Endometrium (tissue), 2 donors: ENCODE measurements around the gene GPR162.
"Not testable (repeated sequence)": the region's sequence is repeated elsewhere in the genome, so short reads cannot be mapped to it uniquely, and the experiment has no call there.

Source experiments
- FAIRE-seq: peaks from 2 replicates; lab custom pipeline; 2012; peaks lifted over from hg19 to GRCh38; lab: Jason Lieb, UNC
- donor health status: control.
- donor health status: control.

Gene GPR162

DNA sequence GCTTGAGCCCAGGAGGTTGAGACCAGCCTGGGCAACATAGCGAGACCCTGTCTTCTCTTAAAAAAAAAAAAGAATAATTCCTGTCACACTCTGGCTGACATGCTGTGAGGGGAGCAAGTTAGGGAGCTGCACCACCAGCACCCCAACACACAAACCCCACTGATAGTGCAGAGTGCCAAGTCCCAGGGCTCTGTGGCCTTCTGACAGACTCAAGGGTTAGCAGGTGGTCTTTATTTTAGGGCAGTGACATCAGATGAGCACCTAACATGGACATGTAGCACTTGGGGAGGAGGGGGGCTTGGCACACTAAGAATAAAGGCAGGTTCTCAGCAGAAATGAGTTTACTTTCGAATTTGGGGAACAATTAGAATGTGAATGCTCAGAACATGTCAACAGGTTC, 37.2 kb downstream of the GPR162 start:
- no peak for FAIRE-seq

DNA sequence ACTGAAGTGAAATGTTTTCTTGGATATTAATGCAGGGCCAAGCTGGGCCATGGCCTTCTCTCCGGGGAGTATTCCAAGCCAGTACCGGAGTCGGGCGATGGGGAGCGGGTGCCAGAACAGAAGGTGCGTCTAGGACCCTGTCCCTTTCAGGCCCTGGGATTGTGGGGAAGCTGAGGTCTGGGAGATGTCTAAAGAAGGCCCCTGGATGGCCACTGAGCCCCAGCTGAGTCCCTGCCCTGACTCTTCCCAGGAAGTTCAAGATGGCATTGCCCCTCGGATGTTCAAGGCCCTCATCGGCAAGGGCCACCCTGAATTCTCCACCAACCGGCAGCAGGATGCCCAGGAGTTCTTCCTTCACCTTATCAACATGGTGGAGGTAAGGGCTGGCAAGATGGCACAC, 38.5 kb downstream of the GPR162 start:
- no peak for FAIRE-seq

DNA sequence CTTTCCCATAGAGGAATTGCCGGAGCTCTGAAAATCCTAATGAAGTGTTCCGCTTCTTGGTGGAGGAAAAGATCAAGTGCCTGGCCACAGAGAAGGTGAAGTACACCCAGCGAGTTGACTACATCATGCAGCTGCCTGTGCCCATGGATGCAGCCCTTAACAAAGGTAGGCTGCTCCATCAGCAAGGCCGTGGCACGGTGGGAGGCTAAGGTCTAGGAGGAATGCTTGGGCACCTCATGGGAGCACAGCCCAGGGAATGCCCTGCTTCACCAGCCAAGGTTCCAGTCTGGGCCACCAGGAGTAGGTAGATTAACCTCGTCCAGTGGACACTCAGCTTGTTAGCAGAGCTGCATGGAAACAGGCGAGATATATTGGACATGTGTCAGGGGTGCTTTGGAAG, 39.3 kb downstream of the GPR162 start:
- no peak for FAIRE-seq

DNA sequence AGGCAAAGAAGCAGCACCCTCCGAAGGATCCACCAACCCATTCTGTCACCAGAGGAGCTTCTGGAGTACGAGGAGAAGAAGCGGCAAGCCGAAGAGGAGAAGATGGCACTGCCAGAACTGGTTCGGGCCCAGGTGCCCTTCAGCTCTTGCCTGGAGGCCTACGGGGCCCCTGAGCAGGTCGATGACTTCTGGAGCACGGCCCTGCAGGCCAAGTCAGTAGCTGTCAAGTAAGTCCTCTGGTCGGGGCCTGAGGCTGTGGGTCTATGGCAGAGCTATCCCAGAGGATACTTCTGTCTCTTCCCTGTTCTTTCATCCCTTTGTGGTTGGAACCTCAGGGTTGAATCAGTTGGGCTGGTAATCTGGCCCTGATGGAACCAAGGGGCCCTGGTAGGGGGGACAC, 39.8 kb downstream of the GPR162 start:
- FAIRE-seq = no peak

DNA sequence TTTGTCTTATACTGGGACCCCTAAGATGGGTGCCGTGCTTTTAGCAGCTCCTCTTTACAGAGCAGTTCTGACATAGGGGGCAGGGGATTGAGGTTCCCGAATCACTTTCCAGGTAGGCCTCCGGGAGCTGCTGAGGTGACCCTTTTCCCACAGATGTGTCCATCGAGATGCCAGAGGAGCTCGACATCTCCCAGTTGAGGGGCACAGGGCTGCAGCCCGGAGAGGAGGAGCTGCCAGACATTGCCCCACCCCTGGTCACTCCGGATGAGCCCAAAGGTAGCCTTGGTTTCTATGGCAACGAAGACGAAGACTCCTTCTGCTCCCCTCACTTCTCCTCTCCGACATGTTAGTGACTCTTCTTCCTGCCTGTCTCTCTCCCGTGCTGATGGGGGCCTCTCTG, 41.4 kb downstream of the GPR162 start:
- FAIRE-seq = no peak

DNA sequence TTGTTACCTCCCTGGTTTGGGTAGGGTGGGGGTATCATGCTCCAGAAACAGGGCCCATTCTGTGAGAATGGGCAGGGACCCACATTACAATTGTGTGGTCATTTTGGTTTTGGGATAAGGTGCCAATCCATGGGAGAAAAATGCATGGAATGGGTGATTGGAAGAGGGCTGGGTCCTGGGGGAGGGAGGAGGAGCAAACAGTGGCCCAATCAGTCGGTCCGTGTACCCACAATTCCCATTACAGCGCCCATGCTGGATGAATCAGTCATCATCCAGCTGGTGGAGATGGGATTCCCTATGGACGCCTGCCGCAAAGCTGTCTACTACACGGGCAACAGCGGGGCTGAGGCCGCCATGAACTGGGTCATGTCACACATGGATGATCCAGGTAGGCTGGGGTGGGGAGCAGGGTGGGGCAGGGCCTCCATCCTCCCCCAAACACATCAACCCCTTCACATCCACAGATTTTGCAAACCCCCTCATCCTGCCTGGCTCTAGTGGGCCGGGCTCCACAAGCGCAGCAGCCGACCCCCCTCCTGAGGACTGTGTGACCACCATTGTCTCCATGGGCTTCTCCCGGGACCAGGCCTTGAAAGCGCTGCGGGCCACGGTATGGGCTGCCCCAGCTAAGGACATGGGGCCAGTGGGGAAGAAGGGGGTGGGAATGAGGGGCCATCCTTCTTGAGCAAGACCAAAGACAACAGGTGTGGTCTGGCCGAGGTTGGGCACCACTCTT, 42.1 kb downstream of the GPR162 start:
- no peak for FAIRE-seq

DNA sequence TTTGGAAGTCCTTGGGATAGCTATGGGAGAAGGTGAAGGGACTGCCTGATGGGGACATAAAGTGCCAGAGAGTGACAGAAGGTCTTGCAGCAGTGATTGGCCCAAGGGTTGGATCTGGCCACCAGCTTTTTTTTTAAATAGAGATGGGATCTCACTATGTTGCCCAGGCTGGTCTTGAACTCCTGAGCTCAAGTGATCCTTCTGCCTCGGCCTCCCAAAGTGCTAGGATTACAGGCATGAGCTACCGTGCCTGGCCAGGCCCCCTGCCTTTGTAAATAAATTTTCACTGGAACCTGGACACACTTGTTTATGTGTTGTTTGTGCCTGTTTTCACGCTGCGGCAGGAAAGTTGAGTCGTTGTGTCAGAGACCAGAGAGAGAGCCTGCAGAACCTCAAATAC, 43.7 kb downstream of the GPR162 start:
- not testable (repeated sequence) for FAIRE-seq

DNA sequence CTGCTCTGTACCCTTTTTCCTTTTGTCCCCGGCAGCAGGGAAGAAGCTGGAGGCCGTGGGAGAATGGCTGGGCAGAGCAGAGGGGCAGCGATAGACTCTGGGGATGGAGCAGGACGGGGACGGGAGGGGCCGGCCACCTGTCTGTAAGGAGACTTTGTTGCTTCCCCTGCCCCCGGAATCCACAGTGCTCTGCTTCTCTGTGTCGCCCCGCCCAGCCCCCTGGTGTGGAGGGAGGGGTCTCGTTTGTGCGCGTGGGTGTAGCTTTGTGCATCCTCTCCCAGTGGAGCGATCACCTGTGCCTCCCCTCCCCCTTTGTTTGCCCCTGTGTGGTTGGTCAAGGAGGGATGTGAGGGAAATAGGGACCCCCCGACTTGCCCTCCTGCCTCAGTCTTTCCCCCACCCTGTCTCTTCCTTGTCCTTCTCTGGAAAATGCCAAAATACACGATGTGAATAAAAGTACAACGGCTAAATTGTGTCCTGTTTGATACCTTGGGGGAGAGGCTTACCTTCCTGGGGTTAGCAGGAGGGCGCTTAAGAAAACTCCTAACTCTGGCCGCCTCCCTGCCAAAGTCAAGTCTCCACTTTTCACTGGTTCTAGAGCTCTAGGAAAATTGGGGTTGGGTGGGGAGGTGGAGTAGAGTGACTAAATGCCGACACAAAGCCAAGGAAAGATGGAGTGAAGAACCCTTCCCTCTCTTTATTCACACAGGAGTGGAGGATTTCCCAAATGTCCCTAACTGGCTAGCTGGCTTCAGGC, 44.7 kb downstream of the GPR162 start:
- no peak for FAIRE-seq

DNA sequence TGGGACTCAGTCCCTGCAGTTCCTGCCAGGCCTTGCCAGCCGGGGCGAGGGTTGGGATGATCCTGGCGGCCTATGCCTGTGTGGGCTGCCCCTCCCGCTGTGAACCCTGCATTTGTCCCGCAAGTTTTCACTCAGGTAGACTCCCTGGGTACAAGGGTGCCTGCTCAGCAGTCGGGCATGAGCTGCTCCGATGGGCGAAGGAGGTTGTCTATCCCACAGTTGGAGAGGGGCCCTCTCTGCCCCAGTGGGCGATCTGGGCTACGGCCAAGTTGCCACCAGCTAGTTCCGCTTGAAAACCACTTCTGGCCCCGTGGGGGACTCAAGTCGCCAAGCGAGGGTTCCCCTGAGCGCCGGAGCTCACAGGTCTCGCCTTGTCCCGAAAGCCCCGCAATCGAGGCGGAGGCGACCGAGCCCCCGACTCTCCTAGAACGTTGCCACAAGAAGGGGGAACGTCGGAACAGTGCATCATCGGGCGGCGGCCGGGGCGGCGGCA, 45.3 kb downstream of the GPR162 start:
- FAIRE-seq = no peak

DNA sequence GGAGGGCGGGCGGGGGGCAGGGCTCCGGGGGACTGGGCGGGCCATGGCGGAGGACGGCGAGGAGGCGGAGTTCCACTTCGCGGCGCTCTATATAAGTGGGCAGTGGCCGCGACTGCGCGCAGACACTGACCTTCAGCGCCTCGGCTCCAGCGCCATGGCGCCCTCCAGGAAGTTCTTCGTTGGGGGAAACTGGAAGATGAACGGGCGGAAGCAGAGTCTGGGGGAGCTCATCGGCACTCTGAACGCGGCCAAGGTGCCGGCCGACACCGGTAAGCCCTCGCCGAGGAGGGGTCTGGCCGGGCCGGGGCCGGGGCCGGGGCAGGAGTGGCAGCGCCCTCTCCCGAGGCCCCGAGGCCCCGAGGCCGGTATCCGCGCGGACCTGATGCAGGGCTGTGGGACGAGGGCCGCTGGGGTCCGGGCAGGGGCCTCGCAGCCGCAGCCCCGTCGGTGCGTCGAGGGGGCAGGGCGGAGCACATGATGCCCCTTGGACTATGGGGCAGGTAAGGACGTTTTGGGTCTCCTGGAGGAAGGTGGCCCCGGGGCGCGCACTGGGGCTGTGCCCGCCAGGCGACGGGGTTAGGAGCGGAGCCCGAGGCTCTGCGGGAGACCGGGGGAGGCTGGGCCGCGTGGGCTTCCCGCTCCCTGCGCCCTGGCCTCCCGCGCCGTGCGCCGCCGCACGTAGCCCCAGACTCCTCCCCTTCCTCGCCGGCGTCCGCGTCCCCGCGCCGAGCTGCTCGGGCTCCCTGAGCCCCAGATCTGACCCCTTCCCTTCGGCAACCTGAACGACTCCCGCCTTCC, 46.0 kb downstream of the GPR162 start, which contains the start of gene TPI1:
TSS of gene TPI1 (plus strand) at position 119 of the 798 bp plus-strand sequence. CDS start at position 155, 36 bp downstream.
- no peak for FAIRE-seq

DNA sequence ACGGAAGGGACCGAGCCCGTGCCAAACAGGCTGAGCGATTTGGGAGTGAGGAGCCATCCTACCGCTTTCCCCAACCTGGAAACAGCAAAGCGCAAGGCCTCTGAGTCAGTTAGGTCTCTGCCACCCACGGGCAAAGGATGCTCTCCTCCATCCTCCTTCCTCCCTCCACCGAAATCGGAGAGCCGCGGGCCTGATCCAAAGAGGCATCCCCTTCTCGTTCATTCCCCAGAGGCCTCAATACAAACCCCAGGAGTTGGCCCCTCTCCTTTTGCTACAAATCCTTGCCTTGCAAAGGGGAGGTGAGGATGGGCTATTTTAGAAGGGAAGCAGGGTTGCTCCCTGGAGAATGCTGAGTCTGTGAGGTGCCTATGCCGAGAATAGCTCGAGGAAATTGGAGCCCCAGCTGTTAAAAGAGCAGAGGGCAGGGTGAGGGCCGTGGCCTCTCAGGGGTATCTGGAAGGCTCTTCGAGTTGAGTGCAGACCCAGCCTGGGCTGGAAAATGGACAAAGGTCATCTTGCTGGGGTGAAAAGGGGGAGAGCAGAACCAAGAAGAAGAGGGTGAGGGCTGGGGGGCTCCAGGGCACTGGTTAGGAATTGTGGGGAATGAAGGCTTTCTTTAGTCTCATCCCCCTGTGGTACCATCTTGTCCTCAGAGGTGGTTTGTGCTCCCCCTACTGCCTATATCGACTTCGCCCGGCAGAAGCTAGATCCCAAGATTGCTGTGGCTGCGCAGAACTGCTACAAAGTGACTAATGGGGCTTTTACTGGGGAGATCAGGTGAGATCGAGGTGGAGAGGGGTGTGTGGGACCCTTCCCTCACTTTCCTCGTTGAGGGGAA, 46.8 kb downstream of the GPR162 start:
- FAIRE-seq = no peak

DNA sequence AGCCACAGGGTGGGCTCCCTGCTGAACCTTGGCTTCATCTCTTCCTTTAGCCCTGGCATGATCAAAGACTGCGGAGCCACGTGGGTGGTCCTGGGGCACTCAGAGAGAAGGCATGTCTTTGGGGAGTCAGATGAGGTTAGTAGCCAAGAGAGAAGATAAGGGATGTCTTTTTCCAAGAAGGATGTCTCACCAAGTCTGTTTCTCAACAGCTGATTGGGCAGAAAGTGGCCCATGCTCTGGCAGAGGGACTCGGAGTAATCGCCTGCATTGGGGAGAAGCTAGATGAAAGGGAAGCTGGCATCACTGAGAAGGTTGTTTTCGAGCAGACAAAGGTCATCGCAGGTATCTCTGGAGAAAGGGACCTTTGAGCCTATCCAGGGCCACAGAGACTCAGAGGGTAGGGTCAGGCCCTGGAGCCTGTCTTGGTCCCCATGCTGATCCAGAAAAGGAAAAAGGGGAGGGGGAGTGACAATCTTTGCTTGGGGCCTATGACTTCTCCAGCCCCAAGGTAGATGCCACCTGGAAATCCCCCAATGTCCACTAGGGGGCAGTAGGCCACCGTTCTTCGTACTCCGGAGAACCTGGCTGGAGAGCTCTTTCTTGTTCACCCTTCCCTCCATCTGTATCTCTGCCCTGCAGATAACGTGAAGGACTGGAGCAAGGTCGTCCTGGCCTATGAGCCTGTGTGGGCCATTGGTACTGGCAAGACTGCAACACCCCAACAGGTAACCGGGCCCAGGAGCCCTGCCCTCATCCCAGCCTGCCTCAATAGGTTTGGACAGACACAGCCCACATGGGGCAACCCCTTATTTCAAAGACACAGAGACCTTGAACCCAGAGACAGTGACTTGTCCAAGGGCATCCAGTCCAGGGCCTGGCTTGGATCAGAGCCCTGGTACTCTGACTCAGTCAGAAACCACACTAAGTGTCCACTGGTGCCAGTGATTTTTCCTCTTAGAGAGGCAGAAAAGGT, 47.7 kb downstream of the GPR162 start:
- FAIRE-seq = no peak

DNA sequence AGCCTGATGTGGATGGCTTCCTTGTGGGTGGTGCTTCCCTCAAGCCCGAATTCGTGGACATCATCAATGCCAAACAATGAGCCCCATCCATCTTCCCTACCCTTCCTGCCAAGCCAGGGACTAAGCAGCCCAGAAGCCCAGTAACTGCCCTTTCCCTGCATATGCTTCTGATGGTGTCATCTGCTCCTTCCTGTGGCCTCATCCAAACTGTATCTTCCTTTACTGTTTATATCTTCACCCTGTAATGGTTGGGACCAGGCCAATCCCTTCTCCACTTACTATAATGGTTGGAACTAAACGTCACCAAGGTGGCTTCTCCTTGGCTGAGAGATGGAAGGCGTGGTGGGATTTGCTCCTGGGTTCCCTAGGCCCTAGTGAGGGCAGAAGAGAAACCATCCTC, 48.7 kb downstream of the GPR162 start:
- not testable (repeated sequence) for FAIRE-seq

DNA sequence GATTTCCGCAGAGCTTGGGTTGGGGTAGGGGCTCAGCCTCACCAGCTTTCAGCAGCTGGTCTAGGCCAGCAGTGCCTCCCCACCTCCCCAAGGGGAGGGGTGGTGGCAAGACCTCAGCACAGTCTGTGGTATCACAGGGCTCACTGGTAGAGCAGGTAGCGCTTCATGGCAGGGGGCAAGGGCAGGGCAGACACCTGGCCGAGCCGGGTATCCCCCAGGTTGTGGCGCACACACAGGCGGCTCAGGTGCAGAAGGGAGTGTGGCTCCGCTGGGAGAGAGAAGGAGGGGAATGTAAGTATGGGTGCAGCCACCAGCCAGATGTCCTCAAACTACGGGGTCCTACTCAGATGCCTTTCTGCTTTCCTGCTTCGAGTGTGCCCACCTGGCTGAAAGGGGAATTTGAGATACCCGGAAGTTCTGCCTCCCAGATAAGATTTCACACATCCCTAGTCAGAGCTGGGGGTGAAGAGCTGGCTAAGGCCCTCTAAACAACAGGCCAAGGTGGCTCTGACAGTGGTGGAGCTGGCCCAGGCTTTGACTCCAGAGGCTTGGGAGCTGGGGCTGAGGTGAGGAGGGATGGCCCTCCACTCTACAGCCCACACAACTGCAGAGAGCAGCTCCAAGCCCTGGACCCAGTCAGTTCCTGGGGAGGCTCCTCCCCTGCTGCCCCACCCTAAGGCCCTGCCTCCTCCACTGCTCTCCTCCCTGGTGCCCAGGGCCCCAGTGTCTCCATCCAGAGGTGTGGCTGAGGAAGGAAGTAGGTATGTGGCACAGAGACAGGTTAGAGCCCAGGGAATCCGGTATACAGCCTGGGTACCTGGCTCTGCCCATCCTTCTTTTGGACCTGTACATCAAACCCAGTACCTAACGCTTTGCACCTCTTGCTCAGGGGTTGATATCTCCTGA, 49.7 kb downstream of the GPR162 start:
- FAIRE-seq = no peak

DNA sequence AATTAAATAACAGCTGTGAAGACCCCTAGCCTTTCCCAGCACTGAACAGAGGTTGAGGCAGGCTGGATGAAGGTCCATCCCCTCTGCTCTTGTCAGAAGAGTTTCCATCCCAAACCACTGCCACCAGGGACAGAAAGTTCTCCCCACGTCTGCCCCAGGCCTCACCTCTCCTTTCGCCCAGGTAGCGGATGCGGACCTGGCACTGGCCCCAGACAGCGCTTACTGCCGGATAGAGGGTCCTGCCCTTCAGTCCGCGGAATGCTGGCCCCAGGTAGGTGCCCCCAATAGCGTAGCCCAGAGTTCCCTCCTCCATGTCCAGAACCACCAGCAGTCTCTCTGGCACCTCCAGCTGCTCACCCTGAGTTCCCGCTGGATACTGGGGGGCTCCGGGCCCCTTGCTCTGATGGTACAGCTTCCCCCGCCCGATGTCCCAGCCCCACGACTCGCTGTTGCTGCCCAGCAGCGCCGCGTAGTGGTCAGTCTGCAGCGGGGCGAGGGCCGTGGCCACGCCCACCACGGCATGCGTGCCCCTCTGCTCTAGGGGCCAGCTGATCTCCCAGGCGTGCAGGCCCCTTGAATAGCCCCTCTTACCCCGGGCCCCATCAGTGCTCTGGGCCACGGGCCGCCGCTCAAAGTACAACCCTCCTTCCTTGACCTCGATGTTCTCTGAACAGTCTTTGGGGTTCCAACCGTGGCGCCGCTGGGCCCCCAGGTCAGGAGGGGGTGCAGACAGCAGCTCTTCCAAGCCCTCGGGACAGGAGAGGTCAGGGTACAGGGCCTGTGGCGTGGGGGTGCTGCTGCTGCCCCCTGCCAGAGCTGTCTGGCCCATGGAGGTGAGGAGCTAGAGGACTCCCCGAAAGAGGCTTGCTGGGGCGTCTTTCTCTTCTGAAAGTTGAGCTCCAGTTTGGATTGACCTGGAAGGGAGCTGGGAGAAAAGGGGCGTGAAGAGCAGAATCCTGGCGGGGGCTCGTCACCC, 50.7 kb downstream of the GPR162 start:
- no peak for FAIRE-seq

DNA sequence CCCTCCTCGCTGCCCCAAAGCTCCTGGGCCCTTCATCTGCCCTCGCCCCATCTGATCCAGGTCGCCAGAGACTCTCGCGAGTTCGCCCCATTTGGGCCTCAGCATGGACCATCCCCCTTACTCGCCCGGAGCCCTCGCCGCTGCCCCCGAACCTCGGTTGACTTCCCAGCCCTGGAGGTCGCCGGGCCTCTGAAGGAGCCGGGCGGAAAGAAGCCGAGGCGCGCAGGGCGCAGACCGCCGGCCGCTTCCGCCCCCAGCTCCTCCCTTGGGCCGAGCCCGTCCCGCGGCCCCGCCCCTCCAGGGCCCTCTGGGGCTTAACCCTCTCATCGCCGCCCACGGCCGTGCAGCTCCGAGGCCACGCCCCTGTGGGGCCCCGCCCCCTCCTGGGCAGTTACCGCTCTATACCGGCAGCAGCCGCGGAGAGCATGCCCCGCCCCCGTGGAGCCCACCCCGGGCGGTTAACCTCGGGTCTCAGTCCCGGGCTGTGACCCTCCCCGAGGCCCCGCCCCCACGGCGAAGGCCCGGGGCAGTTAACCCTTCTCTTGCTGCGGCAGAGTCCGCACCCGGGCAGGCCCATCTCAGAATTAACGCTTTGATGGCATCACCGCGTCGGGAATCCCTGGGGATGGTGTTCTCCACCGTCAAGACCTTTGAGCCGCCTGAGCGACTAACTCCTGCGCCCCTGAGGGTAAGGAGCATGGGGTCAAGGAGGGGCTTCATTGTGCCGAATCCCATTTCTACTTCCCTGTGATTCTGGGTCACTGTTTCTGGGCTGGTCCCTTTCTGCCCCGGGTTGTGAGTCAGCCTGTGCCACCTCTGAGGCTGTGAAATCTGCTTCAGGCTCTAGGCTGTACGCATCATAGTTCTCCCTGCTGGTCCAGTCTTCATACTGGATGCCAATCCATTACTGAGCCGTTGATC, 51.7 kb downstream of the GPR162 start, which contains the start of gene SPSB2:
TSS of gene SPSB2 (minus strand) at position 210 of the 921 bp plus-strand sequence. CDS start 402 bp downstream, outside the sequence.
- no peak for FAIRE-seq

DNA sequence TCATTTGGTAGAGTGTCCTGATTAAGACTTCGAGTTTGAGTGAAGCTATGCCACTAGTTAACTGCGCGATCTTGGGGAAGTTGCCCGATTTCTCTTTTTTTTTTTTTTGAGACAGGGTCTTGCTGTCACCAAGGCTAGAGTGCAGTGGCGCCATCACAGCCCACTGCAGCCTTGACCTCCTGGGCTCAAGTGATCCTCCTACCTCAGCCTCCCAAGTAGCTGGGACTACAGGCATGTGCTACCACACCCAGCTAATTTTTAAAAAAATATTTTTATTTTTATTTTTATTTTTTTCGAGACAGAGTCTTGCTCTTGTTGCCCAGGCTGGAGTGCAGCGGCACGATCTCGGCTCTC, 52.4 kb downstream of the GPR162 start:
- FAIRE-seq = not testable (repeated sequence)
